ENCODE results near the gene PRR5. TPM values are rescaled to one million over a fixed set of nuclear protein-coding genes. Genes with fewer than 3 reads are reported as not detected.

The PRR5 gene
- total RNA-seq, 2 experiments from 2014 or later = 0.19 to 1.8 TPM

GRCh38 chr22:44777364-44777755, 75.4 kb downstream of the PRR5 start:
- Histone ChIP-seq H3K4me1 (ENCODE audit: insufficient read depth, low read length, poor library complexity, severe bottlenecking) (no peaks in the 10 kb centered on the region), H4K20me1 (ENCODE audit: insufficient read depth, low read length) (no peaks in the 10 kb centered on the region), H3K27ac (ENCODE audit: low read depth, low read length, poor library complexity, severe bottlenecking) (no peak overlapping the region), H3K4me2 (ENCODE audit: low read length) (no peak overlapping the region), H3K36me3 (ENCODE audit: insufficient read depth, low read length) (no peaks in the 10 kb centered on the region), H3K9me3 (ENCODE audit: low read length) (no peaks in the 10 kb centered on the region), H3K4me3 (ENCODE audit: low read depth, low read length, poor library complexity, severe bottlenecking) (no peak overlapping the region), H2AFZ (ENCODE audit: low read length) (no peak overlapping the region), H3K79me2 (ENCODE audit: insufficient read depth, low read depth, low read length) (no peaks in the 10 kb centered on the region), H3K9me2 (ENCODE audit: insufficient read depth, low read length) (no peaks in the 10 kb centered on the region)
- BruUV-seq (replicated peaks) = no TSS peak
- no peak for DNase-seq (ENCODE audit: low spot score)
- TF ChIP-seq EZH2phosphoT487 (IDR thresholded peaks at IDR 0.05; ENCODE audit: borderline replicate concordance, low read depth, low read length) (no peak), CTCF (conservative IDR thresholded peaks at IDR 0.05; ENCODE audit: low read length) (no peak)
- intact Hi-C loops (cut with micrococcal nuclease; ENCODE audit: unreplicated experiment) = no loop called here
- CTCF ChIA-PET (ENCODE audit: unreplicated experiment) = no interaction called here
- POLR2A ChIA-PET = interaction anchor here (1.0 kb wide), 1 partner anchor 34 kb away, joined by 3 read pairs; no protein-coding TSS in a partner anchor

GRCh38 chr22:44780876-44781449, 79.0 kb downstream of the PRR5 start:
- no TSS peak for BruUV-seq (replicated peaks)
- TF ChIP-seq EZH2phosphoT487 (IDR thresholded peaks at IDR 0.05; ENCODE audit: borderline replicate concordance, low read depth, low read length) (no peak), CTCF (conservative IDR thresholded peaks at IDR 0.05; ENCODE audit: low read length) (no peak)
- Histone ChIP-seq H3K9me2 (ENCODE audit: insufficient read depth, low read length) (no peaks in the 10 kb centered on the region), H4K20me1 (ENCODE audit: insufficient read depth, low read length) (no peaks in the 10 kb centered on the region), H3K9me3 (ENCODE audit: low read length) (no peaks in the 10 kb centered on the region), H3K4me3 (ENCODE audit: low read depth, low read length, poor library complexity, severe bottlenecking) (no peak overlapping the region), H3K36me3 (ENCODE audit: insufficient read depth, low read length) (no peaks in the 10 kb centered on the region), H2AFZ (ENCODE audit: low read length) (no peak overlapping the region), H3K4me2 (ENCODE audit: low read length) (no peak overlapping the region), H3K4me1 (ENCODE audit: insufficient read depth, low read length, poor library complexity, severe bottlenecking) (no peaks in the 10 kb centered on the region), H3K79me2 (ENCODE audit: insufficient read depth, low read depth, low read length) (no peaks in the 10 kb centered on the region), H3K27ac (ENCODE audit: low read depth, low read length, poor library complexity, severe bottlenecking) (no peak overlapping the region)
- DNase-seq (ENCODE audit: low spot score) = no peak
- CTCF ChIA-PET (ENCODE audit: unreplicated experiment) = no interaction called here
- POLR2A ChIA-PET = no interaction called here
- intact Hi-C loops (cut with micrococcal nuclease; ENCODE audit: unreplicated experiment) = no loop called here

GRCh38 chr22:44782363-44782963, 80.5 kb downstream of the PRR5 start:
- Histone ChIP-seq H3K4me1 (ENCODE audit: insufficient read depth, low read length, poor library complexity, severe bottlenecking) (no peaks in the 10 kb centered on the region), H3K36me3 (ENCODE audit: insufficient read depth, low read length) (no peaks in the 10 kb centered on the region), H3K9me3 (ENCODE audit: low read length) (no peaks in the 10 kb centered on the region), H3K27ac (ENCODE audit: low read depth, low read length, poor library complexity, severe bottlenecking) (no peak overlapping the region), H2AFZ (ENCODE audit: low read length) (no peak overlapping the region), H4K20me1 (ENCODE audit: insufficient read depth, low read length) (no peaks in the 10 kb centered on the region), H3K79me2 (ENCODE audit: insufficient read depth, low read depth, low read length) (no peaks in the 10 kb centered on the region), H3K4me2 (ENCODE audit: low read length) (no peak overlapping the region), H3K9me2 (ENCODE audit: insufficient read depth, low read length) (no peaks in the 10 kb centered on the region), H3K4me3 (ENCODE audit: low read depth, low read length, poor library complexity, severe bottlenecking) (no peak overlapping the region)
- CTCF ChIA-PET (ENCODE audit: unreplicated experiment) = no interaction called here
- POLR2A ChIA-PET = no interaction called here
- TF ChIP-seq CTCF (conservative IDR thresholded peaks at IDR 0.05; ENCODE audit: low read length) = no peak
- no peak for TF ChIP-seq EZH2phosphoT487 (IDR thresholded peaks at IDR 0.05; ENCODE audit: borderline replicate concordance, low read depth, low read length)
- no peak for DNase-seq (ENCODE audit: low spot score)
- no TSS peak for BruUV-seq (replicated peaks)
- intact Hi-C loops (cut with micrococcal nuclease; ENCODE audit: unreplicated experiment) = no loop called here
